Activated CD8-positive, alpha-beta memory T cell treated with anti-CD3 and anti-CD28 coated beads, Interleukin-2, amount 10 ng/mL, durations not matched to agents 7 days and 5 days (primary cell): ENCODE data around the gene GNAS. TPM values are rescaled to one million over a fixed set of nuclear protein-coding genes. Genes with fewer than 3 reads are reported as not detected.

Experiments
- ATAC-seq: fragments of 150-1000 bp; cut with Tn5 transposase; one replicate; pipeline ENCODE4 v1.10.0; 2021; ENCODE audit warnings: moderate library complexity
- CTCF ChIA-PET: fragments of 350-600 bp; sonication (Branson Sonifier 250); formaldehyde crosslinking; loops from one replicate; lab custom pipeline; 2021; ENCODE audit warnings: antibody characterized with exemption; lab: Charles Lee
- DNase-seq: peaks from one replicate; pipeline ENCODE4 v3.0.0-alpha.2; 2020
- H3K27ac Mint-ChIP-seq: one replicate; pipeline ENCODE4 v1.8.0; 2021; ENCODE audit warnings: mild to moderate bottlenecking, mixed read lengths
- H3K27me3 Mint-ChIP-seq: one replicate; pipeline ENCODE4 v1.8.0; 2021; ENCODE audit warnings: mixed read lengths
- H3K36me3 Mint-ChIP-seq: one replicate; pipeline ENCODE4 v1.8.0; 2021; ENCODE audit warnings: mild to moderate bottlenecking, mixed read lengths
- H3K4me1 Mint-ChIP-seq: one replicate; pipeline ENCODE4 v1.8.0; 2021; ENCODE audit warnings: mixed read lengths
- H3K4me3 Mint-ChIP-seq: one replicate; pipeline ENCODE4 v1.8.0; 2021; ENCODE audit warnings: mild to moderate bottlenecking, moderate library complexity, mixed read lengths
- H3K9me3 Mint-ChIP-seq: one replicate; pipeline ENCODE4 v1.8.0; 2022; ENCODE audit warnings: low read depth, mixed read lengths
- total RNA-seq, 2 experiments: library from RNA; stranded (reverse); gene quantifications; one replicate each; pipeline ENCODE4 v1.2.3, GENCODE V29; 2021

GNAS gene
- total RNA-seq, 2 experiments from 2014 or later, result 817 to 859 TPM

DNA sequence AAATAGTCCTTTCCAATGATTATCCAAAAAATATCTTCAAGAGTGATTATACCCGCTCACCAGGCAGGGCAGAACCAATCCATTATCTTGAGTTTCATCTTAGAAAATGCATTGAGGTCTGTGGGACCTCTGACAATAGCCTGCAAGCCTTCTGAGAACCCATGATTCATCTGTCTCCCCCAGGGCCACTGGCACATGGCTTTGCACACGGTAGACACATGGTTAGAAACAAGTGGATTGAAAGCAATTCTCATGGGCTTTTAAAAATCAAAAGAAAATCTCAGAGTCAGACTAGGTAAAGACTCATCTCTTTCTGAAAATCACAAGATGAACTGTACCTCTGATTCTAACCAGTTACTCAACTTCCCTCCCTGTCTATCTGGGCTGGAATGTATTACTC is 17.3 kb upstream of the GNAS start:
- Mint-ChIP-seq H3K27me3 (peaks cover 75% of the 10 kb centered on the region), H3K9me3 (peaks cover 2% of the 10 kb centered on the region), H3K36me3 (no peaks in the 10 kb centered on the region), H3K4me1 (peaks cover 34% of the 10 kb centered on the region), H3K4me3 (no peak overlapping the region), H3K27ac (no peak overlapping the region)
- ATAC-seq (no peak), DNase-seq (no peak)
- CTCF ChIA-PET, result no interaction called here

DNA sequence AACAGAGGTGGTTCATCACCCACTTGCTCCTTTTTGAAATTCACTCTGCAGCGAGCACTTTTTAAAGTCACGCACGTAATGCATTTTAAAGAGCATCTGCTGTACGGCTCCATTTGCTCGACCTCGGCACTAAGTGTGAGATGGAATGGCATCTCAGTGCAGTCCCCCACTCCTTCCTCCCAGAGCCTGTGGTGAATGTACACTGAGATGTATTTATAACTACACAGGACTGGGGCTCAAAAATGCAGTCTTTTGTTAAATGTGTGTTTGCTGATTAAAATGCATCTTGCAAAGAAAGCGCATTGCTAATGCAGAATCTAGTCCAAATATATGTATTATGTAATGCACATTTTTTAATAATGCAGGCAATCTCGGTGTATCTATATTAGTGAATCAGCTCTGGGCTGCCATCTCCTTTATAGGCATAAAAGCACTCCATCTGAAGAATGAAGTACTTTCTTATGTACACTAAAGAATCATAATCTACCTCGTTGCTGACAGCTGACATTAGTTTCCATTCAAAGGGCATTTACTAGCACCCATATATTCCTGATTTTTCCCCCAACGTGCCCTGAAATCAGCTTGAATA is 15.8 kb upstream of the GNAS start:
- Mint-ChIP-seq H3K27ac (no peak overlapping the region), H3K36me3 (peaks cover 8% of the 10 kb centered on the region), H3K9me3 (no peaks in the 10 kb centered on the region), H3K4me3 (no peak overlapping the region), H3K4me1 (peaks cover 37% of the 10 kb centered on the region), H3K27me3 (peaks cover 90% of the 10 kb centered on the region)
- no peak for DNase-seq
- ATAC-seq, result no peak
- CTCF ChIA-PET, result interaction anchor here (1.3 to 4.0 kb wide), 2 partner anchors 143 to 185 kb away, joined by 4 to 29 read pairs; partner anchors contain the start of gene STX16

DNA sequence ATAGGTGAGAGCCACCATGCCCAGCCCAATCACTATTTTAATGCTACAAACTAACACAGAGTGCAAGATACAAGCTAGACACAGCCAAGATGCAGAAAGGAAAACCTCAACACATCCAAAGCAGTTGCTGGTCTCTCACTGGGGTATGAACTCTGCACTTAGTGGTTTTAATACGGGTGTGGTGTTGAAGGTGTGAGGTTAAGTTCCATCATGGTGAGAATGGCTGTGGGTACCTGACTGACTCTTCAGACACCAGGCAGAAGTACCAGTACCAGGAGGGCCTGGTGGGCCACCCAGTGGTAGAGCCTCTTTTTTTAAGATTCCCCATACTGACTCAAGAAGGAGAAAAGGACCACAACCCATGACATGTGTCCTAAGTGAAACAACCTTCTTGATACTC is 14.8 kb upstream of the GNAS start:
- H3K4me3 Mint-ChIP-seq, result no peak overlapping the region
- no peaks in the 10 kb centered on the region for H3K9me3 Mint-ChIP-seq
- H3K27me3 Mint-ChIP-seq, result peaks cover 91% of the 10 kb centered on the region
- DNase-seq, result peak; percentile 63
- CTCF ChIA-PET, result interaction anchor here (3.1 to 4.0 kb wide), 3 partner anchors 186 to 357 kb away, joined by 13 to 32 read pairs (median 29); partner anchors contain the start of gene STX16
- H3K27ac Mint-ChIP-seq, result no peak overlapping the region
- peaks cover 40% of the 10 kb centered on the region for H3K4me1 Mint-ChIP-seq
- H3K36me3 Mint-ChIP-seq, result peaks cover 12% of the 10 kb centered on the region
- peak; percentile 74 for ATAC-seq

DNA sequence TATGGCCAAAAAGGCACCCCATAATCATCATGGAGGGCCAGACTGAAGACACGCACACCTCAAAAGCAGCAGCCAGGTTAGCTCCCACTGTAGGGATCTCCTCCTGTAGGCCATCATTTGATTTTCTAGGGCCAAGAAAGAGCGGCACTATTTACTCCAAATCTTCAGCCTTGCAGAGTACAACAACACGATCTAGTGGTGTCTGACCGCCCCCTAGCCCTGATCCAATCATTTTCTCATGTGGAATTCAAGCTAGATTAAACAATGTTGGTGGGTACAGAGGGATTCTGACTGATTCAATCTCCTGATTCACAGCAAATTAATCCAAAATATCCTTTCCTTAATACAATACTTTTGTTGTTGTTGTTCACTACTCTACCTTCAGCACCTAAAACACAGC is 14.3 kb upstream of the GNAS start:
- ATAC-seq (no peak), DNase-seq (no peak)
- Mint-ChIP-seq H3K9me3 (no peaks in the 10 kb centered on the region), H3K4me1 (peaks cover 40% of the 10 kb centered on the region), H3K36me3 (peaks cover 12% of the 10 kb centered on the region), H3K27me3 (peaks cover 91% of the 10 kb centered on the region), H3K27ac (no peak overlapping the region), H3K4me3 (no peak overlapping the region)
- CTCF ChIA-PET, result interaction anchor here (1.2 to 4.0 kb wide), 7 partner anchors 14 to 525 kb away, joined by 4 to 32 read pairs (median 6); partner anchors contain the start of gene STX16

DNA sequence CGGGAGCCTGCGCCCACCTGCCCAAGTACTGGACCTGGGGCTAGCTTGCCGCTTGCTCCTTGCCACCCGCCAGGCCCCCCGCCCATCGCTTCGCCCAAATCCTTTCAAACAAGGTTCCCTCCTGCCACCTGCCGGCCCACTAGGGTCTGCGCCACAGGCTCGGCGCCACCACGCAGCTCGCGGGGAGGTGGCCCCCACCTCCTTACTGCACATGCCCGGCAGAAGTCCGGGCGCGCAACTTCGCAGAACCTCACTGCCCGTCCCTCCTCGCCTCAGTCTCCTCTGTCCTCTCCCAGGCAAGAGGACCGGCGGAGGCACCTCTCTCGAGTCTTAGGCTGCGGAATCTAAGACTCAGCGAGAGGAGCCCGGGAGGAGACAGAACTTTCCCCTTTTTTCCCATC is 13.0 kb upstream of the GNAS start:
- peaks cover 40% of the 10 kb centered on the region for H3K4me1 Mint-ChIP-seq
- H3K27me3 Mint-ChIP-seq, result peaks cover 96% of the 10 kb centered on the region
- H3K36me3 Mint-ChIP-seq, result peaks cover 12% of the 10 kb centered on the region
- H3K4me3 Mint-ChIP-seq, result no peak overlapping the region
- H3K27ac Mint-ChIP-seq, result no peak overlapping the region
- H3K9me3 Mint-ChIP-seq, result no peaks in the 10 kb centered on the region
- CTCF ChIA-PET, result interaction anchor here (0.8 to 4.0 kb wide), 11 partner anchors 15 to 526 kb away, joined by 3 to 32 read pairs (median 4); partner anchors contain the start of gene STX16
- ATAC-seq, result peak; percentile 53
- no peak for DNase-seq

DNA sequence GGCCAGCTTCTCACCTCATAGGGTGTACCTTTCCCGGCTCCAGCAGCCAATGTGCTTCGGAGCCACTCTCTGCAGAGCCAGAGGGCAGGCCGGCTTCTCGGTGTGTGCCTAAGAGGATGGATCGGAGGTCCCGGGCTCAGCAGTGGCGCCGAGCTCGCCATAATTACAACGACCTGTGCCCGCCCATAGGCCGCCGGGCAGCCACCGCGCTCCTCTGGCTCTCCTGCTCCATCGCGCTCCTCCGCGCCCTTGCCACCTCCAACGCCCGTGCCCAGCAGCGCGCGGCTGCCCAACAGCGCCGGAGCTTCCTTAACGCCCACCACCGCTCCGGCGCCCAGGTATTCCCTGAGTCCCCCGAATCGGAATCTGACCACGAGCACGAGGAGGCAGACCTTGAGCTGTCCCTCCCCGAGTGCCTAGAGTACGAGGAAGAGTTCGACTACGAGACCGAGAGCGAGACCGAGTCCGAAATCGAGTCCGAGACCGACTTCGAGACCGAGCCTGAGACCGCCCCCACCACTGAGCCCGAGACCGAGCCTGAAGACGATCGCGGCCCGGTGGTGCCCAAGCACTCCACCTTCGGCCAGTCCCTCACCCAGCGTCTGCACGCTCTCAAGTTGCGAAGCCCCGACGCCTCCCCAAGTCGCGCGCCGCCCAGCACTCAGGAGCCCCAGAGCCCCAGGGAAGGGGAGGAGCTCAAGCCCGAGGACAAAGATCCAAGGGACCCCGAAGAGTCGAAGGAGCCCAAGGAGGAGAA is 12.3 kb upstream of the GNAS start:
- CTCF ChIA-PET, result interaction anchor here (0.8 to 4.0 kb wide), 7 partner anchors 16 to 361 kb away, joined by 3 to 32 read pairs (median 4); partner anchors contain the start of gene STX16
- no peak overlapping the region for H3K4me3 Mint-ChIP-seq
- no peaks in the 10 kb centered on the region for H3K9me3 Mint-ChIP-seq
- no peak for ATAC-seq
- peaks cover 96% of the 10 kb centered on the region for H3K27me3 Mint-ChIP-seq
- no peak overlapping the region for H3K27ac Mint-ChIP-seq
- peaks cover 38% of the 10 kb centered on the region for H3K4me1 Mint-ChIP-seq
- no peak for DNase-seq
- peaks cover 12% of the 10 kb centered on the region for H3K36me3 Mint-ChIP-seq

DNA sequence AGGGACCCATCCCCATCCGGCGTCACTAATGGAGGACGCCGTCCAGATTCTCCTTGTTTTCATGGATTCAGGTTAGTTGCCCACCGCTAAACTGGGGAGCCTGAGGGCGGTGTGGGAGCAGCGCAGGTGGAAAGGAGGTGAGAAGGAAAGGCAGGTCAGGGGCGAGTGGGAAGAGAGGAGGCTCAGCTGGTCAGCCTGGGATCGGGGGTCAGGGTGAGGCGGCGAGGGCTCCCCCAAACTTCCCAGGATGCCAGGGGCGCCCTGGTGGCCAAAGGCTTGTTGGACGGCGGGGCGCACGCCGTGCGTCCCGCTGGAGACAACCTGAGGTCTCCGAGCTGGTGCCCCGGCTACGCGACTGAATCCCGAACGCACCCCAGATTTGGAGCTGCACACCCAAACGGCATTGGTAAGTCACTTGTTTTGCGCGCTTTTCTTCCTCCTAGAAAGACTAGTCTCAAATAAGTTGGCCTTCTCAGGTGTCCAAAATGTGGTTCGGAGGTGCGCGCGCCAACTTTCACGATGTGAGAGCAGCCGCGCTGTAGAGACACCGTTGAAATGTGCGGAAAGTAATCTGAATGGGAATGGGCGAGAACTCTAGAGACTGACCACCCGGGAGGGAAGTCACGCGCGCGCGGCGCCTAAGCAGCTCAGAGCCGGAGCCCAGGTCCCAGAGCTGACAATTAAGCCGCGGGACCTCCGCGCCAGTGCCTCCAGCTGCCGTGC is 11.5 kb upstream of the GNAS start:
- ATAC-seq (no peak), DNase-seq (no peak)
- Mint-ChIP-seq H3K4me1 (peaks cover 31% of the 10 kb centered on the region), H3K4me3 (no peak overlapping the region), H3K27ac (no peak overlapping the region), H3K36me3 (peaks cover 14% of the 10 kb centered on the region), H3K9me3 (no peaks in the 10 kb centered on the region), H3K27me3 (peaks cover 94% of the 10 kb centered on the region)
- CTCF ChIA-PET, result interaction anchor here (1.1 to 3.1 kb wide), 2 partner anchors 11 to 360 kb away, joined by 5 to 13 read pairs; partner anchors contain the start of gene GNAS

DNA sequence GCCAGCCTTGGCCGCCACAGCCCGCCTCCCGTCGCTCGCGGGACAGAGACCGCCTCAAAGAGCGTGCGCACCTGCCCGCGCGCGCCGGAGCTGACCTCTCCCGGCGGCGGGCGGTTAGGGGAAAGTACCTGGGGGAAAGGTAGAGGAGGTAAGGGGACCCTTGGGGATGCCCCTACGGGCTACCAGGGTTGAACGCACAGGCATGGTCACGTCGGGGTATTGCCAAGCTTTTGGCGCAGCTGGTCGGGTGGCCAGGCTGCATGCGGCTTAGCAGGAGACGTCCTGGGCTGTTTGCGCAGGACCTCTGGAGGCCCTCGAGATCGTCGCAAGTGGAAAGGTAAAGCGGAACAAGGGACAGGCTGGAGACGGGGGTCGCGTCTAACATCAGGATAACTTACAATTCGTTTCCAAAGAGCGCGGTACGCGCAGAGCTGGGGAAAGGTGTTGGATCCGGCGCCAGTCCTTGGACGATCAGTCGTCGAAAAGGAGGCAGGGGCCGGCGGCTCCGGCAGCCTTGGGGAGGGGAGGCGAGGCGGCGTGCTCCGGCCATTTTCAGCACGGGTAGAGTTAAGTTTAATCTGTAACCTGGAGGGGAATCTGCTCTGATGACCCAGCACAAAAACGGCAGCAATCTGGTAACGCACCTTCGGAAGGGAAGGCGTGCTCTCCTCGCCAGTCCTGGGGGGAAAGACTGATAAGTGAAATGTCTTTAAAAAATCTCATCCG is 10.8 kb upstream of the GNAS start:
- Mint-ChIP-seq H3K4me3 (no peak overlapping the region), H3K27me3 (peaks cover 91% of the 10 kb centered on the region), H3K9me3 (no peaks in the 10 kb centered on the region), H3K4me1 (peaks cover 27% of the 10 kb centered on the region), H3K36me3 (peaks cover 15% of the 10 kb centered on the region), H3K27ac (no peak overlapping the region)
- DNase-seq (no peak), ATAC-seq (no peak)
- CTCF ChIA-PET, result interaction anchor here (1.1 kb wide), 1 partner anchor 10 kb away, joined by 5 read pairs; the partner anchor contains the start of gene GNAS

DNA sequence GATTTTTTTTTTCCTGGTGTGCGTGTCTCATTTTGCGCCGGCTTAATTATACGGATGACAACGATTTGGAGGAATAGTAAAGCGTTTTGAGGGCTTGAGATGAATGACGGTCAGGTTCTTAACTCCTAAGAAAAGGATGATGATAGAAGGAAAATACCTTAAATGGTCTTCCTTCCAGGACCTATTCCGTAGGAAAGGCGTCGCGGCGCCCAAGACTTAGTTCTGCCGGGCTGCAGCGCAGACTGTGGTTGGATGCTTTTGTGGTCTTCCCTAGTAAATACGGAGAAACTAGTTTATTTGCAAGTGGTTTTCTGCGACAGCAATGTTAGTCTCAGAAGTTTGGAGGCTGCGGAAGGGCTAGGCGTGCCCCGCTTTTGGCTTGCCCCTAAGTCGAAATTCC is 10.2 kb upstream of the GNAS start:
- no peak for DNase-seq
- H3K9me3 Mint-ChIP-seq, result no peaks in the 10 kb centered on the region
- peaks cover 15% of the 10 kb centered on the region for H3K36me3 Mint-ChIP-seq
- no peak overlapping the region for H3K4me3 Mint-ChIP-seq
- no peak overlapping the region for H3K27ac Mint-ChIP-seq
- CTCF ChIA-PET, result interaction anchor here (3.2 kb wide), 1 partner anchor 191 kb away, joined by 9 read pairs; the partner anchor contains the start of gene STX16
- ATAC-seq, result no peak
- H3K27me3 Mint-ChIP-seq, result peaks cover 90% of the 10 kb centered on the region
- H3K4me1 Mint-ChIP-seq, result peaks cover 23% of the 10 kb centered on the region

DNA sequence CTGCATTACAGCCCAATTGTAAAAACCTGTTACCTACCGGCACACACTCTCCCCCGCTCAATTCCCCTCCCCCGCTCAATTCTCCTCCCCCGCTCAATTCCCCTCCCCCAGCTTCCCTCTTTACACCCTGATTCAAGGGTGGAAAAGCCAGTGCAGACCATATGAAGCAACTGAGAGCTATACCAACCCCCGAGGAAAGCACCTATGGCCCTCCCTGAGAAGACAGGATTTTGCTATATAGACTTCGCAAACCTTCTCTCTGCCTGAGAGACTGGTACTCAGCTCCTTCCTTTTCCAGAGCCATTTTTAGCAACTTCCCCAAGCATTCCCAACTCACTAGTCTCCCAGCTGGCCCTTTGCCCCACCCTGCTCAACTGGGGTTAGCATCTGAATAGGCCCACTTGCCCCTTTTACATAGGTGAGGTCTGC is 9.4 kb upstream of the GNAS start:
- peaks cover 89% of the 10 kb centered on the region for H3K27me3 Mint-ChIP-seq
- ATAC-seq (no peak), DNase-seq (no peak)
- no peaks in the 10 kb centered on the region for H3K9me3 Mint-ChIP-seq
- H3K4me1 Mint-ChIP-seq, result peaks cover 21% of the 10 kb centered on the region
- no peak overlapping the region for H3K4me3 Mint-ChIP-seq
- peaks cover 15% of the 10 kb centered on the region for H3K36me3 Mint-ChIP-seq
- no peak overlapping the region for H3K27ac Mint-ChIP-seq
- CTCF ChIA-PET, result interaction anchor here (3.2 kb wide), 1 partner anchor 191 kb away, joined by 9 read pairs; the partner anchor contains the start of gene STX16

DNA sequence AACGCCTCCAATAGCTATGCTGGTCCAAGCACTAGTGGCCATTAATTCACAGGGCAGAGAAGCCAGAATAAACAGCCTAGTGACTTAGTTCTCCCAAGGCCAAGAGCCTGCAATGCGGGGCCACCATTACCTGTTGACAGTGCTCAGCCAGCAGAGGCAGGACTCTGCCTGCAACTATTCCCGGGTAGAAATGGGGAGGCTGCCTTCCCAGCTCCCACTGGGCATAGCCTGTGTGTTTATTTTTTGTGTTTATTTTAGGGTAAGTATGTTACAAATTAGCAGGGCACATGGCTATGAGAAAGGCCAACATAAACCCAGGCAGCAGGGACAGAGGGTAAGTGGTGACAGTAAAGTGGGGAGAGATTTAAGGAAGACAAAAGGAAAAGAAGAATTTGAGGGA is 6.8 kb upstream of the GNAS start:
- Mint-ChIP-seq H3K4me1 (peaks cover 25% of the 10 kb centered on the region), H3K4me3 (no peak overlapping the region), H3K36me3 (peaks cover 14% of the 10 kb centered on the region), H3K9me3 (no peaks in the 10 kb centered on the region), H3K27me3 (peaks cover 86% of the 10 kb centered on the region), H3K27ac (no peak overlapping the region)
- CTCF ChIA-PET, result interaction anchor here (1.0 to 3.2 kb wide), 3 partner anchors 194 to 1088 kb away, joined by 3 to 9 read pairs (median 4); partner anchors contain the start of genes STX16 and SYCP2
- ATAC-seq (no peak), DNase-seq (no peak)

DNA sequence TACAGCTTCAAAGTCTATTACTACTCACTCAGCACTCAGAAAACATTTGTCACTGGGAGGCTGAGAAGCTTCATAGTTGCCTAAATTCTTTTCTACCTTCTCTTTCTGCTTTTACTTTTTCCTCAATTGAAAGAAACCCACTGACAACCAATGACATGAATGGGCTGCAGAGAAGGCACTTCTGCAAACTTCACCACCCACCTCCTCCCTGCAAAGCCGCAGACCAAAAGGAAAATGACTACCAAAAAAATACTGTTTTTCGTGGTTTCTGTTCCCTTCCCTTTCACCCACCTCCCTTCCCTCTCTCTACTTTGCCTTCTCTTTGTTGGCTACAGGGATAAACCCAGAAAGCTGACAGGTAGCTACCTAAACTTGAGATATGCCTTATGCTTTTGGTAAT is 5.1 kb upstream of the GNAS start:
- Mint-ChIP-seq H3K36me3 (peaks cover 3% of the 10 kb centered on the region), H3K4me1 (peaks cover 23% of the 10 kb centered on the region), H3K9me3 (no peaks in the 10 kb centered on the region), H3K27me3 (peaks cover 84% of the 10 kb centered on the region), H3K4me3 (no peak overlapping the region), H3K27ac (no peak overlapping the region)
- DNase-seq, result no peak
- no peak for ATAC-seq
- CTCF ChIA-PET, result no interaction called here
